Breast epithelium (tissue), 4 donors: ENCODE measurements around the gene METTL1. TPM values are rescaled to one million over a fixed set of nuclear protein-coding genes. Genes with fewer than 3 reads are reported as not detected.
A peak's percentile ranks its signal among the peaks of the same experiment; 100 is the strongest.

ENCODE experiments used
- DNase-seq, 2 donors: peaks; one replicate each; pipeline ENCODE4 v3.0.0-alpha.2; 2019; ENCODE audit warnings: low spot score in 2 of 2
- H3K27ac ChIP-seq, 2 donors: fragments of 200-600 bp; sonication (generic) in 1 of 2; one replicate each; pipeline ENCODE4 v1.5.1; 2016 to 2019; ENCODE audit warnings: mild to moderate bottlenecking in 1 of 2
- H3K27me3 ChIP-seq, 2 donors: fragments of 200-600 bp; sonication (generic) in 1 of 2; one replicate each; pipeline versions ENCODE4 v1.5.1 to v1.6.0; 2017 to 2019; ENCODE audit warnings: control low read depth in 1 of 2, mild to moderate bottlenecking in 1 of 2
- H3K36me3 ChIP-seq: fragments of 200-600 bp; one replicate; pipeline ENCODE4 v1.5.1; 2019
- H3K4me1 ChIP-seq, 2 donors: fragments of 200-600 bp; sonication (generic); one replicate each; pipeline ENCODE4 v1.5.1; 2016 to 2019; ENCODE audit warnings: control low read depth in 1 of 2
- H3K4me3 ChIP-seq, 3 donors: fragments of 200-600 bp; sonication (generic); 1 replicate in 2 of 3; 2 replicates in 1 of 3; pipeline ENCODE4 v1.5.1; 2016 to 2019; ENCODE audit warnings: mild to moderate bottlenecking in 3 of 3, moderate library complexity in 2 of 3
- H3K9me3 ChIP-seq, 2 donors: fragments of 200-600 bp; sonication (generic) in 1 of 2; one replicate each; pipeline ENCODE4 v1.5.1; 2016 to 2019; ENCODE audit warnings: control low read depth in 1 of 2
- POLR2A ChIP-seq: fragments of 450-650 bp; IDR thresholded peaks from one replicate; pipeline ENCODE4 v1.6.1; 2016; ENCODE audit warnings: antibody characterized with exemption, mild to moderate bottlenecking, moderate library complexity
- POLR2AphosphoS5 ChIP-seq, 3 donors: sonication (generic); formaldehyde crosslinking; IDR thresholded peaks; one replicate each; pipeline ENCODE4 v1.6.1; 2017; ENCODE audit warnings: antibody characterized with exemption in 3 of 3
- intact Hi-C: fragments of 100-400 bp; cut with DNase I; formaldehyde crosslinking; loops from one replicate; pipeline ENCODE4 v1.15.1; 2023; ENCODE audit warnings: low total_unique reads
- total RNA-seq, 3 donors: library from RNA; depleted of rRNA; stranded (reverse); fragments of >200 nt; gene quantifications; one replicate each; pipeline ENCODE4 v1.1.0, GENCODE V29; 2016
- TF ChIP-seq, protein P1 (sequence below), 3 donors: fragments of 450-650 bp; IDR thresholded peaks; one replicate each; pipeline ENCODE4 v1.5.1; 2016 to 2017; ENCODE audit warnings: antibody characterized with exemption in 3 of 3, mild to moderate bottlenecking in 3 of 3, moderate library complexity in 3 of 3

METTL1 gene
- total RNA-seq, 3 donors from 2014 or later: 4.8 to 12.6 (median 8.2) TPM

DNA sequence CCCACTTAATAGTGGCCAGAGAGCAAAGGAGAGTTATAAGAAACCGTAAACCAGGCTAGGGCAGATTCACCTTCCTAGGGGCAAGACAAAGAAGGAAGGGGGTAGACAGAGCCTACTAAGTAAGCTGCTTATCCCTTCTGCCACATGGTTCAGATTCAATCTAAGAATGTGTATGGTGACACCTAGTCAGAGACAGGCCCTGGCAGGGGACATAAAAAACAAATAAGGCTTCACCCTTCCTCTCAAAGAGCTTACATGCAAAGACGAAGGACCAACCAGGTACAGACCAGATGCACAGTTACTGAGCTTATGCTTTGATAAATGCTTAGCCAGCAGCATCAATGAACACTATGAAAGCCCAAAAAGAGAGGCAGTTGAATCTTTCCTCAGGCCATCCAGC is 9.4 kb downstream of the METTL1 start:
- TF ChIP-seq POLR2AphosphoS5 (IDR thresholded peaks at IDR 0.05) (no peak), POLR2A (no peak)
- TF ChIP-seq, protein P1, sequence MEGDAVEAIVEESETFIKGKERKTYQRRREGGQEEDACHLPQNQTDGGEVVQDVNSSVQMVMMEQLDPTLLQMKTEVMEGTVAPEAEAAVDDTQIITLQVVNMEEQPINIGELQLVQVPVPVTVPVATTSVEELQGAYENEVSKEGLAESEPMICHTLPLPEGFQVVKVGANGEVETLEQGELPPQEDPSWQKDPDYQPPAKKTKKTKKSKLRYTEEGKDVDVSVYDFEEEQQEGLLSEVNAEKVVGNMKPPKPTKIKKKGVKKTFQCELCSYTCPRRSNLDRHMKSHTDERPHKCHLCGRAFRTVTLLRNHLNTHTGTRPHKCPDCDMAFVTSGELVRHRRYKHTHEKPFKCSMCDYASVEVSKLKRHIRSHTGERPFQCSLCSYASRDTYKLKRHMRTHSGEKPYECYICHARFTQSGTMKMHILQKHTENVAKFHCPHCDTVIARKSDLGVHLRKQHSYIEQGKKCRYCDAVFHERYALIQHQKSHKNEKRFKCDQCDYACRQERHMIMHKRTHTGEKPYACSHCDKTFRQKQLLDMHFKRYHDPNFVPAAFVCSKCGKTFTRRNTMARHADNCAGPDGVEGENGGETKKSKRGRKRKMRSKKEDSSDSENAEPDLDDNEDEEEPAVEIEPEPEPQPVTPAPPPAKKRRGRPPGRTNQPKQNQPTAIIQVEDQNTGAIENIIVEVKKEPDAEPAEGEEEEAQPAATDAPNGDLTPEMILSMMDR (IDR thresholded peaks at IDR 0.05): no peak
- H3K36me3 ChIP-seq: no peaks in the 10 kb centered on the region
- no peak for DNase-seq
- H3K4me1 ChIP-seq: peaks cover 0 to 8% of the 10 kb centered on the region in 2 donors
- intact Hi-C loops: no loop called here
- H3K4me3 ChIP-seq: no peak overlapping the region
- peaks cover 0 to 25% of the 10 kb centered on the region in 2 donors for H3K27me3 ChIP-seq
- H3K27ac ChIP-seq: no peak overlapping the region
- H3K9me3 ChIP-seq: no peaks in the 10 kb centered on the region

DNA sequence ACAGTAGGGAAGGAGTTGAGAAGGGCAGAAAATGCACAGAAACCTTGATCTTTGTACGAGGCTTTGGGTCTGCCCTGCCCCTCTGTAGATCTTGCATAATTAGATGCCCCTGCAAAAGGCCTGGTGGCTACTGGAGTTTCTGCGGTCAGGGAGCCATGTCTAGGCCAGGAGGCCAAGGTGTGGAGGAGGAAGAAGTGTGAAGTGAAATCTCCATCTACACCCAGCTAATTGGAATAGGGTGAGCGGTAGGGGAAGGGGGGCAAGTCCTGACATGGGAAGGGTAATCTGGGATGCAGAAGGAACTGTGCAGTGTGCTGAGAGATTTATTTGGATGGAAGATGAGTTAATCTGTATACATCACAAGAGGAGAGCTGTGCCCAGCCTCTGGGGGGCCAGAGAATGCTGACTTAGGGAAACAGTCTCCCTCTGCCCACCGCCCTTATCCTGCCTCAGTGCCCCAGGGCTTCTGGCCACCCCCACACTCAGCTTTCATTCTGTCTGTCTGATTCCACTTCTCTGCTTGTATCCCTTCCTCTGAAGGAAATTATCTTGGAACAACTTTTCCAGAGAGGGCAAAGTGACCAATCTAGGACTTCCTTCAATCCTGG is 10.4 kb downstream of the METTL1 start:
- H3K4me1 ChIP-seq: peaks cover 0 to 4% of the 10 kb centered on the region in 2 donors
- no peak overlapping the region for H3K4me3 ChIP-seq
- DNase-seq: no peak
- no peak overlapping the region for H3K27ac ChIP-seq
- intact Hi-C loops: no loop called here
- H3K9me3 ChIP-seq: no peaks in the 10 kb centered on the region
- no peak for TF ChIP-seq POLR2AphosphoS5 (IDR thresholded peaks at IDR 0.05)
- no peak for TF ChIP-seq POLR2A
- TF ChIP-seq, protein P1 (IDR thresholded peaks at IDR 0.05): no peak
- H3K36me3 ChIP-seq: no peaks in the 10 kb centered on the region
- peaks cover 0 to 25% of the 10 kb centered on the region in 2 donors for H3K27me3 ChIP-seq

DNA sequence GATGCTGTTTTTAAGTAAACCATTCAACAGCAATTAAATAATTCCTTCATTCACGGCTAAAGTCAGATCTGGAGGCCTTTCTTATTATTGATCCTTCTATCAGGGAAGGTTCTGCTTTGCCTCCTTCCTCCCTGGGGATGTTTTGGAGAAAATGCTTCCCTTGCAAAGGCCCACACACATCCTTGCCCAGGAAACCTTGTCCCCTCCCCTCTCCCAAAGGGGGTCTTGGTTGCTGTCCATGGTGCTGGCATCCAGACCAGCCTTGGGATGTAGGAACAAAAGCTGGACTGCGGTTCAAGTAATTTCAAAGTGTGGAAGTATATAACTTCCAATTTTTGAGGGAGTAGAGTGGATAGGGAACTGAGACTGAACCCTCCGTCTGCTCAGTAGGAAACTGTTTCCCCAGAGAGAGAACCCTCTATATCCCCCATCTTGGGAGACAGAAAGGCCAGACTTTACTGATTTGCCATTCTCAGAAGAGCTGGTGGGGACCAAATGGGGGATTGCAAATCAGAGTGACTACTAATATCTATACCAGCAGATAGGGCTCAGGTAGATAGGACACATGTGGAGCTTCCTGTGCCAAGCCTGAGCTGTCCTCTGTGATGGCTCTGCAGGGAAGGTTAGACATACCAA is 11.4 kb downstream of the METTL1 start:
- no peak overlapping the region for H3K4me3 ChIP-seq
- intact Hi-C loops: no loop called here
- DNase-seq: no peak
- H3K27ac ChIP-seq: no peak overlapping the region
- no peaks in the 10 kb centered on the region for H3K9me3 ChIP-seq
- TF ChIP-seq POLR2AphosphoS5 (IDR thresholded peaks at IDR 0.05) (no peak), POLR2A (no peak)
- TF ChIP-seq, protein P1 (IDR thresholded peaks at IDR 0.05): no peak
- H3K36me3 ChIP-seq: no peaks in the 10 kb centered on the region
- peaks cover 0 to 18% of the 10 kb centered on the region in 2 donors for H3K27me3 ChIP-seq
- peaks cover 0 to 6% of the 10 kb centered on the region in 2 donors for H3K4me1 ChIP-seq

DNA sequence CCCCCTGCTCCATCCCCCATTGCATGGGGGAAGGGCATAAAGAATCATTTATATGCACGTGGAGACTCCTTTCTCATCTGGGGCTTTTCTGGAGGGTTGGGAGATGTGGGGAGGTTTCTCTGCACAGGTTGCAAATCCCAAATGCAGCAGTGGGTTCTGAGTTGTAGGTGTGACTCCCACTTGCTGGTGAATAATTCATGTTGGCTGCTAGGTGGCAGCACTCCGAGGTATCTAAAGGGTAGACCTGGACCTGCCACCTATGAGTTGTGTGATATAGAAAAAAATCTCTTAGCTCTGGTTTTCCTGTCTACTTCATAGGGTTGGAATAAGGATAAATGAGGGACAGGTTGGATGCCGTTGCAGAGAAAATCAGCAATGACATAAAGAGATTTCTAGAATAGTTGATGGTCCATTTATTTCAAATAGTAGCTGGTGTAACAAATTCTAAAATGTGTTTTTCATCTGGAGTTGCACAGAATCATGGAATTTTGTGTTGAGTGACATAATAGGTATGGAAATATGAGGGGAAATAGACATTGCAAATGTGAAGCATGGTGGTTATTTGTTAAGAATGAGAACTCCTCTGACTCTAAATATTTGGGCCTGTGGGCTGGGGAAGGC is 12.4 kb downstream of the METTL1 start:
- Histone ChIP-seq H3K36me3 (no peaks in the 10 kb centered on the region), H3K4me3 (no peak overlapping the region), H3K4me1 (peaks cover 0 to 6% of the 10 kb centered on the region in 2 donors), H3K27me3 (peaks cover 0 to 9% of the 10 kb centered on the region in 2 donors), H3K9me3 (no peaks in the 10 kb centered on the region), H3K27ac (no peak overlapping the region)
- no peak for TF ChIP-seq POLR2AphosphoS5 (IDR thresholded peaks at IDR 0.05)
- TF ChIP-seq, protein P1 (IDR thresholded peaks at IDR 0.05): peak in 2 of 3 donors; percentile 28 to 43
- TF ChIP-seq POLR2A: no peak
- DNase-seq: no peak
- intact Hi-C loops: no loop called here
